NCI-H2171 treated with DMSO at 0.1 percent for 48 hours (cell line): ENCODE measurements around the gene ADTRP.
"Not testable (repeated sequence)": the region's sequence is repeated elsewhere in the genome, so short reads cannot be mapped to it uniquely, and the experiment has no call there.

Experiments
- DNase-seq: peaks from one replicate; lab custom pipeline; 2025; lab: John Stamatoyannopoulos, UW

Gene ADTRP

DNA sequence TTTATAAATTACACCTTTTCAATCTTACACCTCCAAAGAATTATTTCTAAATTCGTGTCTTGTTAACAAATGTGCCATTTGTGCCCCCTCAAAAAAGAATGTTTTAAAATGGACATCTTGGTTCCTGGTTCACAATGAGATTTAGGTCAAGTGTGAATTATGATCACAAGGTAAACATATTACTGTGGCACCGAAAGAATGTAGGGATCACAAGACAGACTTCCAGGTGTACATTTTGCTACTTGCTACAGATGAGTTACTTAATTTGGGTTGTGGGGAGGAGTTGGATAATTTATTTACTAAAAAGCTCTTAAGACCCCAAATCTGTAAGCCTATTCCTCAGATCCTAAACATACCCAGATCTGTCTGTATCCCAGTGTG lies 25.0 kb upstream of the ADTRP start:
- no peak for DNase-seq

GRCh38 chr6:11802886-11803590 lies 24.4 kb upstream of the ADTRP start:
- no peak for DNase-seq

DNA sequence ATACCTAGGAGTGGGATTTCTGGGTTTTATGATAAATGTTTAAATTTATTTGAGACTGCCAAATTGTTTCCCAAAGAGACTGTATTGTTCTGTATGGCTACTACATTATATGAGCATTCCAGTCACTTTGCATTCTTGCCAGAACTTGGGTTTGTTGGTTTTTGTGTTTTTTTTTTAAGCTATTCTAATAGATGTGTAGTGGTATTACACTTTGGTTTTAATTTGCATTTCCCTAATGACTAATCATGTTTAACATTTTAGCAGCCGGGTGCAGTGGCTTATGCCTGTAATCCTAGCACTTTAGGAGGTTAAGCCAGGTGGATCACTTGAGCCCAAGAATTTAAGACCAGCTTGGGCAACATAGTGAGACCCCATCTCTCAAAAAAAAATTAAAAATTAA lies 21.9 kb upstream of the ADTRP start:
- not testable (repeated sequence) for DNase-seq

DNA sequence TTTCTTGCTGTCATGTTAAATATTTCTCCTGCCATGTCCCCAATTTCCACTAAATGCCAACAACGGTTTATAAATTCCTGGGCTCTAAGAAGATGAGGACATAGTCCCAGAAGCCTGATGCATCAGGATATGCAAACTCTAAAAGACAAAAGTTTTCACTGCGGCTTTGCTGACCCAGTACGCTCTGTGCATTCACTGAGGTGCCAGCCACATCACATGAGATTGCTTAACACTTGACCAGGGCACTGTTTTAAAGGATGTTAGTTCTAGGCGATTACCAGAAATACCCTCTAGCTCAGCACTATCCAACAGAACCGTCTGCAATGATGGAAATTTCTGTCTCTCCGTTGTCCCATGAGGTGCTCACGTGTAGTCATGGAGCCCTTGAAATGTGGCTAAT lies 19.9 kb upstream of the ADTRP start:
- no peak for DNase-seq

DNA sequence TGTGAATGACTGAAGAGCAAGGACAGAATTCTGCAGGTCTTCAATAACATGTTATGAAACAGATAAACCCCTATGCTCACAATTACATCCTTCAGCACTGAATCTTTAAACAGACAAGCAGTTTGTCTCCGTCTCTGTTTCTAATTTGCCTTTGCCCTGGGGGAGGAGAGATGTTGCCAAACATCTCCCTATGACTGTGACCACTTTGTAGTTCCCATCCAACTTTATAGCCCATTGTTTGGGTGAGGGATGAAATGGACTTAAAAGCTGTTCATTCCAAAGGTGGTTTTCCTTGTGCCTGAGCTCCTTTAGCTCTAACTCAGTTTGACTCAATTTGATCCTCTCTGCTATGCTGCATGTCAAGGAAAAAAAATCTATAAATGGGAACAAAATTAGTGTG lies 19.5 kb upstream of the ADTRP start:
- no peak for DNase-seq

- DNase-seq = no peak
Measured at GRCh38 chr6:11796829-11797228, 18.2 kb upstream of the ADTRP start.

DNA sequence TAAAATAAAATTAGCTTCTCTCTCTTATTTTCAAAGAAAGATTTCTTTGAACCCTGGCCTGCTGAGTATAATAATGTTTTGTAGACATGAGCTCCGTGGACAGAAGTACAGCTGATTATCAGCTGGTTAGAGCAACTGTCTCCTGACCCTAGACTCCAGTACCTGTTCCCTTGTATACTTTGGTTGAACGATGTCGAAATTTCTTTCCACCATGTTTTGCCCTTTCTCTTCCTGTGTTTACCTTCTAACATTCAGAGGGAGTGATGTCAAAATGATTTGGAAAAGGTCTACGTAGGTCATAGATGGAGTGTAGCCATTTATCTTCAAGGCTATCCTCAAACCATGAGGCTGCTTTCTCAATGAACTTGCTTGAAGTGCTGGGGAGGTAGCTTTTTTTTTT lies 16.8 kb upstream of the ADTRP start:
- no peak for DNase-seq

- DNase-seq = no peak
Measured at GRCh38 chr6:11793277-11793676, 14.7 kb upstream of the ADTRP start.

DNA sequence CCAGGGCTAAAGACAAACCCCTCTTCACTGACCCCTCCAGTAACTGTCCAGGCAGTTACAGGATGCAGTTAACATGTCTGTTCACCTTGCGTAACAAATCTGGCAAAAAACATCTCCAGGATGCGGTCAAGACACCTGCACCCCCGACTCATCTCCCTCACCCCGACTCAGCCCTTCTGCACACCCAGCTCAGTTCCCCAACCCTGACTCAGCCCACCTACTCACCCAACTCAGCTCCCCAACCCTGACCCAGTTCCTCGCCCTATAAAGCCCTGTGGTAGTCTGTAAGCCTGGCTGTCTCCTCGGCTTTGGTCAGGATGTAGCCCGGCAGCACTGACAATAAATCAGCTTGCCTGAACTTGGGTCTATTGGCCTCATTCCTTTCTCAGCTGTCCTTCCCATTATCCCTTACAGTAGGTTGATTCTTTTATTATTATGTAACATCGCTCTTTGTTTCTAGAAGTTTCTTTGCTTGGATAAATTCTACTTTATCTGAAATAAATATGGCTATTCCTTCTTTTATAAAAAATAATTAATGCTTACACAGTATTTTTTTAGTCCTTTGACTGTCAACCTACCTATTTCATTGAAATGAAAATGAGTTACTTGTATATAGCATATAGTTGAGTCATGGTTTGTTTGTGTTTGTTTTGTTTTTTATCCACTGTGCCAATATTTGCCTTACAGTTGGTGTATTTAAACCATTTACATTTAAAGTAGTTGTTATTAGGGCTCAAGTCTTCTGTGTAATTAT lies 12.9 kb upstream of the ADTRP start:
- DNase-seq = no peak

DNA sequence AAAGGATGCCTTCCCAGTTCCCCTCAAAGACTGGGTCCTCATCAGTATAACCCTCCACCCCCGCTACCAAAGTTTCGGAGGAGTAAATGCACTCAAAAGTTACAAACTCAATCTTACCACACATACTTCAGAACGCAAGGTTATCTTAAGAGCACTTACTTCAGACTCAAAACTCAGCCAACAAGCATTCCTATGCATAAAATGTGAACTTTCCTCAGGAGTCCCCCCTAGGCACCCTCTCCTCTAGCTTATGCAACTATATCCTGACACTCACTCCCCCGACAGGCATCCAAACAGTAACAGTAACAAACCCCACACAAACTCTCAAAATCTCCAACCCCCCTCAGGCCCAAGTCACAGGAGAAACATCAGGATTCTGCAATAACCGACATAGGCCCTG lies 11.1 kb upstream of the ADTRP start:
- DNase-seq = no peak

DNA sequence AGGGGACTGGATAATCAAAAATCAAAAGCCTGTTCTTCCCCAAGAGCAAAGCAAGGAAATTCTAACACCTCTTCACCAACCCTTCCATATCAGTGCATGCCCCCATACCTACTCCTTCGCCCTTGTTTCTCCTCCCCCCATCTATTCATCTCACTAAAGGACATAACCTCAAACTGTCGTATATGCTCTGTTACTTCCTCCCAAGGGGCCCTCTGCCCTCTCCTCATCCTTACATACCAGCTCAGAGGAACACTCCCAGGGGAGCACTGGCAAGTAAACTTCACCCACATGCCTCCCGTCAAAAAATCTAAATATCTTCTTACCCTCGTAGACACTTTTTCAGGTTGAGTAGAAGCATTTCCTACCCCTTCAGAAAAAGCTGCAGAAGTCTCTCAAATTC lies 9.4 kb upstream of the ADTRP start:
- DNase-seq = no peak

- no peak for DNase-seq
Measured at GRCh38 chr6:11785774-11786579, 7.4 kb upstream of the ADTRP start.

DNA sequence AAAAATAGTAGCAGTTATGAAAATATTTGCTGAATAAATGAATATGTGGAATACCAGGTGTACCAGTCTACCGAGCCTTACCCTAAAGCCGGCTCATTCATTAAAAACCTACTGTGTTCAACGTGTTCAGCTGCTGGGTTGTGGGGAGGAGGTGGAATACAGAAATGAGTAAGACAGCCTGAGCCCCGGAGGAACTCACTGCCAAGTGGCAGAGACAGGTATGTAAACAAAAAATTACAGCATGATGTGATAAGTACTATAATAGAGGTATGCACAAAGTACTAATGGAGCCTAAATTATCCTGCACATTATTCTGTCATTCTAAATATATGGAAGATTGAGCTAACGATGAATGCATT lies 6.8 kb upstream of the ADTRP start:
- no peak for DNase-seq

GRCh38 chr6:11784341-11784740 lies 5.7 kb upstream of the ADTRP start:
- DNase-seq = no peak

- DNase-seq = no peak
Measured at GRCh38 chr6:11783524-11784064, 5.0 kb upstream of the ADTRP start.

GRCh38 chr6:11782524-11782923 lies 3.9 kb upstream of the ADTRP start:
- no peak for DNase-seq

DNA sequence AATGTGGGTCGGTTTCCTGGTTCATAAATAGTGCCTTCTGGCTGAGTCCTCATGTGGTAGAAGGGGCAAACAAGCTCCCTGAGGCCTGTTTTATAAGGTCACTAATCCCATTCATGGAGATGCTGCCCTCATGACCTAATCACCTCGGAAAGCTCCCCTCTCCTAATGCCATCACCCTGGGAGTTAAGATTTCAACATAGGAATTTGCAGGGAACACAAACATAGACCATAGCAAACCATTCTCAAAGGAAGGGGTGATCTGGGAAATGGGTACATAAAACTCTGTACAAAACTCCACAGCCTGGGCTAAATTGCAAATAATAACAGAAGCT lies 1.5 kb upstream of the ADTRP start:
- DNase-seq = no peak

GRCh38 chr6:11779329-11780096 lies 910 bp upstream of the ADTRP start:
- no peak for DNase-seq

DNA sequence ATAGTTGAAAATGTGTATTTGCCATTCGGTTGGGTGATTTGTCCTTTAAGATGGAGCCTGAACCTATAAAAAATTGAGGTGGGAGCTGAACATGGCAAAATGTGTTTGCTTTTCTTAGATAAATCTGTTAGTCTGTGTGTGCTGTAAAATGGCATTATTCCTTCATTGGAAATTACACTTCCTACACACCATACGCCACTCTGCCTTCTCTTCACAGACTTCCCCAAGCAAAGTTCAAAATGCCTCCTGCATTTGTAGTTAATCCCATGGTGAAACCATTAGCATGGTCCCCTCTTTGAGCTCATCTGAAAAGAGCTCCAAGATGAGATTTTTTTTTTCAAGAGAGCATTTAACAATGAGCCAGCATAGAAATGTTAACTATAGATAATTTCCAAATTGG lies 567 bp downstream of the ADTRP start:
- no peak for DNase-seq

GRCh38 chr6:11775791-11776409 lies 2.7 kb downstream of the ADTRP start:
- no peak for DNase-seq

- DNase-seq = no peak
Measured at GRCh38 chr6:11774426-11774825, 4.2 kb downstream of the ADTRP start.

- DNase-seq = no peak
Measured at GRCh38 chr6:11773581-11773980, 5.0 kb downstream of the ADTRP start.
